ENCODE data around the gene DBP. TPM values are rescaled to one million over a fixed set of nuclear protein-coding genes. Genes with fewer than 3 reads are reported as not detected.

Gene DBP
- total and polyA plus RNA-seq, 2 of the 13 experiments (the other 11 are each of a cell fraction or from before 2014, with no cell fraction given): 1.7 to 5.8 TPM

- TF ChIP-seq, protein P1, sequence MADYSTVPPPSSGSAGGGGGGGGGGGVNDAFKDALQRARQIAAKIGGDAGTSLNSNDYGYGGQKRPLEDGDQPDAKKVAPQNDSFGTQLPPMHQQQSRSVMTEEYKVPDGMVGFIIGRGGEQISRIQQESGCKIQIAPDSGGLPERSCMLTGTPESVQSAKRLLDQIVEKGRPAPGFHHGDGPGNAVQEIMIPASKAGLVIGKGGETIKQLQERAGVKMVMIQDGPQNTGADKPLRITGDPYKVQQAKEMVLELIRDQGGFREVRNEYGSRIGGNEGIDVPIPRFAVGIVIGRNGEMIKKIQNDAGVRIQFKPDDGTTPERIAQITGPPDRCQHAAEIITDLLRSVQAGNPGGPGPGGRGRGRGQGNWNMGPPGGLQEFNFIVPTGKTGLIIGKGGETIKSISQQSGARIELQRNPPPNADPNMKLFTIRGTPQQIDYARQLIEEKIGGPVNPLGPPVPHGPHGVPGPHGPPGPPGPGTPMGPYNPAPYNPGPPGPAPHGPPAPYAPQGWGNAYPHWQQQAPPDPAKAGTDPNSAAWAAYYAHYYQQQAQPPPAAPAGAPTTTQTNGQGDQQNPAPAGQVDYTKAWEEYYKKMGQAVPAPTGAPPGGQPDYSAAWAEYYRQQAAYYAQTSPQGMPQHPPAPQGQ (CRISPR knock-in tag; IDR thresholded peaks at IDR 0.05; ENCODE audit: borderline replicate concordance): no peak
- TF ChIP-seq PAWR (CRISPR knock-in tag; IDR thresholded peaks at IDR 0.05; ENCODE audit: borderline replicate concordance): no peak
- no peak for TF ChIP-seq FOSL1 (CRISPR knock-in tag; IDR thresholded peaks at IDR 0.05; ENCODE audit: borderline replicate concordance)
- no peak for TF ChIP-seq ZFP36 (IDR thresholded peaks at IDR 0.05; ENCODE audit: borderline replicate concordance, low read depth, low read length, partially characterized antibody)
- no peak for TF ChIP-seq RBM22 (optimal IDR thresholded peaks at IDR 0.05; ENCODE audit: low read length)
- TF ChIP-seq PHF5A (CRISPR knock-in tag; IDR thresholded peaks at IDR 0.05; ENCODE audit: low read depth, unreplicated experiment): no peak
- peak; percentile 58 for TF ChIP-seq ELF3 (CRISPR knock-in tag; IDR thresholded peaks at IDR 0.05)
- no peak for TF ChIP-seq NFIC (IDR thresholded peaks at IDR 0.05; ENCODE audit: low read length)
- peak; percentile 82 for TF ChIP-seq ZFY (CRISPR knock-in tag; IDR thresholded peaks at IDR 0.05)
- TF ChIP-seq ZNF124 (CRISPR knock-in tag; IDR thresholded peaks at IDR 0.05): 0 out of 2 replicates have a peak, but pooled peaks have one; percentile 16
- TF ChIP-seq NFYC (CRISPR knock-in tag; IDR thresholded peaks at IDR 0.05): peak; percentile 41; the same call in 1 of the 2 replicates
- TF ChIP-seq ZNF607 (CRISPR knock-in tag; IDR thresholded peaks at IDR 0.05; ENCODE audit: borderline replicate concordance): peak; percentile 83; the same call in 1 of the 2 replicates
- TF ChIP-seq KAT7 (CRISPR knock-in tag; IDR thresholded peaks at IDR 0.05; ENCODE audit: borderline replicate concordance): no peak
- no peak for TF ChIP-seq SOX6 (IDR thresholded peaks at IDR 0.05)
- TF ChIP-seq SOX6 (CRISPR knock-in tag; IDR thresholded peaks at IDR 0.05): peak; percentile 57
- TF ChIP-seq, protein P2, sequence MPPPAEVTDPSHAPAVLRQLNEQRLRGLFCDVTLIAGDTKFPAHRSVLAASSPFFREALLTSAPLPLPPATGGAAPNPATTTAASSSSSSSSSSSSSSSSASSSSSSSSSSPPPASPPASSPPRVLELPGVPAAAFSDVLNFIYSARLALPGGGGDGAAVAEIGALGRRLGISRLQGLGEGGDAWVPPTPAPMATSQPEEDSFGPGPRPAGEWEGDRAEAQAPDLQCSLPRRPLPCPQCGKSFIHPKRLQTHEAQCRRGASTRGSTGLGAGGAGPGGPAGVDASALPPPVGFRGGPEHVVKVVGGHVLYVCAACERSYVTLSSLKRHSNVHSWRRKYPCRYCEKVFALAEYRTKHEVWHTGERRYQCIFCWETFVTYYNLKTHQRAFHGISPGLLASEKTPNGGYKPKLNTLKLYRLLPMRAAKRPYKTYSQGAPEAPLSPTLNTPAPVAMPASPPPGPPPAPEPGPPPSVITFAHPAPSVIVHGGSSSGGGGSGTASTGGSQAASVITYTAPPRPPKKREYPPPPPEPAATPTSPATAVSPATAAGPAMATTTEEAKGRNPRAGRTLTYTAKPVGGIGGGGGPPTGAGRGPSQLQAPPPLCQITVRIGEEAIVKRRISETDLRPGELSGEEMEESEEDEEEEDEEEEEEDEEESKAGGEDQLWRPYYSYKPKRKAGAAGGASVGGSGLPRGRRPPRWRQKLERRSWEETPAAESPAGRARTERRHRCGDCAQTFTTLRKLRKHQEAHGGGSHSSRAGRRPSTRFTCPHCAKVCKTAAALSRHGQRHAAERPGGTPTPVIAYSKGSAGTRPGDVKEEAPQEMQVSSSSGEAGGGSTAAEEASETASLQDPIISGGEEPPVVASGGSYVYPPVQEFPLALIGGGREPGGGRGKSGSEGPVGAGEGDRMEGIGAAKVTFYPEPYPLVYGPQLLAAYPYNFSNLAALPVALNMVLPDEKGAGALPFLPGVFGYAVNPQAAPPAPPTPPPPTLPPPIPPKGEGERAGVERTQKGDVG (CRISPR knock-in tag; IDR thresholded peaks at IDR 0.05; ENCODE audit: borderline replicate concordance): no peak
- 0 out of 2 replicates have a peak, but pooled peaks have one; percentile 8 for TF ChIP-seq KLF12 (CRISPR knock-in tag; IDR thresholded peaks at IDR 0.05; ENCODE audit: borderline replicate concordance)
- TF ChIP-seq FOXP1 (IDR thresholded peaks at IDR 0.05): no peak
- TF ChIP-seq FOXP1 (CRISPR knock-in tag; IDR thresholded peaks at IDR 0.05): no peak
- TF ChIP-seq, protein P3, sequence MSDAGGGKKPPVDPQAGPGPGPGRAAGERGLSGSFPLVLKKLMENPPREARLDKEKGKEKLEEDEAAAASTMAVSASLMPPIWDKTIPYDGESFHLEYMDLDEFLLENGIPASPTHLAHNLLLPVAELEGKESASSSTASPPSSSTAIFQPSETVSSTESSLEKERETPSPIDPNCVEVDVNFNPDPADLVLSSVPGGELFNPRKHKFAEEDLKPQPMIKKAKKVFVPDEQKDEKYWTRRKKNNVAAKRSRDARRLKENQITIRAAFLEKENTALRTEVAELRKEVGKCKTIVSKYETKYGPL (CRISPR knock-in tag; IDR thresholded peaks at IDR 0.05): no peak
- TF ChIP-seq JUND (CRISPR knock-in tag; IDR thresholded peaks at IDR 0.05): no peak; the same call in 1 of the 2 replicates
- peak; percentile 97 for TF ChIP-seq NPAS2 (CRISPR knock-in tag; IDR thresholded peaks at IDR 0.05; ENCODE audit: borderline replicate concordance)
- TF ChIP-seq ZNF713 (CRISPR knock-in tag; IDR thresholded peaks at IDR 0.05): no peak
- TF ChIP-seq ZNF274 (CRISPR knock-in tag; IDR thresholded peaks at IDR 0.05): peak; percentile 65; the same call in 1 of the 2 replicates
Observed at GRCh38 chr19:48634424-48635262, 2.5 kb downstream of the DBP start (continued).

All from HepG2 (cell line).